Colonic mucosa (tissue), 4 donors: ENCODE results near the gene ANKRD17. TPM values are rescaled to one million over a fixed set of nuclear protein-coding genes. Genes with fewer than 3 reads are reported as not detected.
"Not testable (repeated sequence)": the region's sequence is repeated elsewhere in the genome, so short reads cannot be mapped to it uniquely, and the experiment has no call there.

Experiments used
- DNase-seq: peaks from one replicate; pipeline ENCODE4 v3.0.0-alpha.2; 2020
- H3K27ac ChIP-seq: fragments of 200-600 bp; one replicate; pipeline ENCODE4 v1.8.0; 2021
- H3K27me3 ChIP-seq: fragments of 200-600 bp; one replicate; pipeline ENCODE4 v1.8.0; 2021
- H3K36me3 ChIP-seq: fragments of 200-600 bp; one replicate; pipeline ENCODE4 v1.8.0; 2021
- H3K4me1 ChIP-seq: fragments of 200-600 bp; one replicate; pipeline ENCODE4 v1.8.0; 2021; ENCODE audit warnings: mild to moderate bottlenecking
- H3K4me3 ChIP-seq: fragments of 200-600 bp; one replicate; pipeline ENCODE4 v1.8.0; 2021
- H3K9ac ChIP-seq, 2 donors: one replicate each; pipeline ENCODE4 v1.7.0; 2013; ENCODE audit warnings: control low read depth in 2 of 2, low read depth in 2 of 2, low read length in 2 of 2
- H3K9me3 ChIP-seq: fragments of 200-600 bp; one replicate; pipeline ENCODE4 v1.8.0; 2021
- intact Hi-C: fragments of 100-400 bp; cut with DNase I; formaldehyde crosslinking; loops from one replicate; pipeline ENCODE4 v1.14.1; 2022
- total RNA-seq, 2 donors: library from RNA; stranded (reverse); fragmentation: NEBNext Ultra II Directional in 1 of 2; extraction: Animal tissue kit (Norgen Biotek cat#: 25700) in 1 of 2; gene quantifications; one replicate each; pipeline ENCODE4 v1.2.1, GENCODE V29; 2021
- TF ChIP-seq, protein P1 (sequence below): fragments of 200-600 bp; IDR thresholded peaks from one replicate; pipeline ENCODE4 v1.8.0; 2022; ENCODE audit warnings: antibody characterized with exemption, mild to moderate bottlenecking
- donor health status: healthy.
- donor health status: DM: no; HTN: no; CAD: no.
- donor health status: DM: no; HTN: no; CAD: no.

Gene ANKRD17
- total RNA-seq: 10 to 100 TPM; 51.5 to 59.2 TPM

DNA sequence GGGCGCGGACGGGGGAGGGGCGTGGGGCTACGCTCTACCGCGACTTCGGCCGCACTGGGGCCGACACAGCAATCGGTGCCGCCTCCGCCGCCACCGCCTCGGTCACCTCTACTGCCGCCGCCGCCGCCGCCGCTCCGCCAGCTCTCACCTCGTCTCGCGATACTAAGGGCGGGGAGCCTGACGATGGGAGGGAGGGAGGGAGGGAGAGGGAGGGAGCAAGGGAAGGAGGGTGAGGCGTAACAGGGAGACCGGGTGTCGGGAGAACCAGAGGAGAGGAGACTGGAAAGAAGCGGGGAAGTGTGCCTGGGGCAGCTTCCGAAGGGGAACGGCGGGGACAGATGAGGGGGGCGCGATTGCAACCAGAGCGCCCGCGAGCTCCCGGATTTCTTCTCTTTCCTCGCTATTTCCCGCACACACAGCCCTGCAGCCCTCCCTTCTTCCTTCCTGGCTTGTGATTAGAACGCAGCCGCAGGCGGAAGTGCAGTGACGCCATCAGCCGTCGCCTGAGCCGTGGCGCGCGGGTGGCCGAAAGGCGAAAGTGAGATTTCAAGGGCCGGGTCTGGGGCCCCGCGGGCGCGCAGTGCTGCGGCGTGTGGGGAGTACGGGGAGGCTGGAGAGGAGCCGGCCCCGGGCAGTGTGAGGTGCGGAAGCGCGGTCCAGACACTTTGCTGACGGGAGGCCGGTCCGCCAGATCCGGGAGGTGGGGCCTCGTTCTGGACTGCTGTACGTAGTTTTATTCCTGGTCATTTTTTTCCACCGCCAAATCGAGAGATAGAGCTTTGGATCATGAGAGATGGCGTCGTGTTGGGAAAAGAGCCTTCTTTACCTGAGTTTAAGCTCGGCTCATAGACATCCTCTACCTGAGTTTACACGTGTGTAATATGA is at the start of gene ANKRD17:
ANKRD17 (minus strand) TSS at position 113 of the 885 bp plus-strand sequence. CDS start 130 bp downstream, outside the sequence.
- Histone ChIP-seq H3K9ac (peak within 1 kb of the TSS; percentile 87 to 94), H3K4me3 (peak within 1 kb of the TSS; percentile 71), H3K36me3 (no peaks in the 10 kb centered on the region), H3K4me1 (peaks cover 4% of the 10 kb centered on the region), H3K27me3 (no peaks in the 10 kb centered on the region), H3K9me3 (no peaks in the 10 kb centered on the region), H3K27ac (peak within 1 kb of the TSS; percentile 98)
- TF ChIP-seq, protein P1, sequence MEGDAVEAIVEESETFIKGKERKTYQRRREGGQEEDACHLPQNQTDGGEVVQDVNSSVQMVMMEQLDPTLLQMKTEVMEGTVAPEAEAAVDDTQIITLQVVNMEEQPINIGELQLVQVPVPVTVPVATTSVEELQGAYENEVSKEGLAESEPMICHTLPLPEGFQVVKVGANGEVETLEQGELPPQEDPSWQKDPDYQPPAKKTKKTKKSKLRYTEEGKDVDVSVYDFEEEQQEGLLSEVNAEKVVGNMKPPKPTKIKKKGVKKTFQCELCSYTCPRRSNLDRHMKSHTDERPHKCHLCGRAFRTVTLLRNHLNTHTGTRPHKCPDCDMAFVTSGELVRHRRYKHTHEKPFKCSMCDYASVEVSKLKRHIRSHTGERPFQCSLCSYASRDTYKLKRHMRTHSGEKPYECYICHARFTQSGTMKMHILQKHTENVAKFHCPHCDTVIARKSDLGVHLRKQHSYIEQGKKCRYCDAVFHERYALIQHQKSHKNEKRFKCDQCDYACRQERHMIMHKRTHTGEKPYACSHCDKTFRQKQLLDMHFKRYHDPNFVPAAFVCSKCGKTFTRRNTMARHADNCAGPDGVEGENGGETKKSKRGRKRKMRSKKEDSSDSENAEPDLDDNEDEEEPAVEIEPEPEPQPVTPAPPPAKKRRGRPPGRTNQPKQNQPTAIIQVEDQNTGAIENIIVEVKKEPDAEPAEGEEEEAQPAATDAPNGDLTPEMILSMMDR: no peak
- DNase-seq: peak; percentile 94
- intact Hi-C loops: loop anchor here (2.0 to 10.0 kb wide), 2 partner anchors 114 to 190 kb away; partner anchors contain the start of gene COX18

GRCh38 chr4:73308286-73308685 is 49.7 kb upstream of the ANKRD17 start:
- no peak for DNase-seq
- TF ChIP-seq, protein P1: no peak
- no peak overlapping the region for H3K9ac ChIP-seq

GRCh38 chr4:73303711-73304110 is 45.1 kb upstream of the ANKRD17 start:
- no peak overlapping the region for H3K27ac ChIP-seq
- intact Hi-C loops: no loop called here
- TF ChIP-seq, protein P1: no peak
- H3K36me3 ChIP-seq: no peaks in the 10 kb centered on the region
- H3K4me3 ChIP-seq: no peak overlapping the region
- no peak for DNase-seq
- no peaks in the 10 kb centered on the region for H3K9me3 ChIP-seq
- H3K4me1 ChIP-seq: no peaks in the 10 kb centered on the region
- no peak overlapping the region for H3K9ac ChIP-seq
- H3K27me3 ChIP-seq: no peaks in the 10 kb centered on the region

More at GRCh38 chr4:73308286-73308685, 49.7 kb upstream of the ANKRD17 start:
- intact Hi-C loops: no loop called here
- Histone ChIP-seq H3K36me3 (no peaks in the 10 kb centered on the region), H3K27ac (no peak overlapping the region), H3K4me3 (no peak overlapping the region), H3K4me1 (no peaks in the 10 kb centered on the region), H3K9me3 (no peaks in the 10 kb centered on the region), H3K27me3 (no peaks in the 10 kb centered on the region)

DNA sequence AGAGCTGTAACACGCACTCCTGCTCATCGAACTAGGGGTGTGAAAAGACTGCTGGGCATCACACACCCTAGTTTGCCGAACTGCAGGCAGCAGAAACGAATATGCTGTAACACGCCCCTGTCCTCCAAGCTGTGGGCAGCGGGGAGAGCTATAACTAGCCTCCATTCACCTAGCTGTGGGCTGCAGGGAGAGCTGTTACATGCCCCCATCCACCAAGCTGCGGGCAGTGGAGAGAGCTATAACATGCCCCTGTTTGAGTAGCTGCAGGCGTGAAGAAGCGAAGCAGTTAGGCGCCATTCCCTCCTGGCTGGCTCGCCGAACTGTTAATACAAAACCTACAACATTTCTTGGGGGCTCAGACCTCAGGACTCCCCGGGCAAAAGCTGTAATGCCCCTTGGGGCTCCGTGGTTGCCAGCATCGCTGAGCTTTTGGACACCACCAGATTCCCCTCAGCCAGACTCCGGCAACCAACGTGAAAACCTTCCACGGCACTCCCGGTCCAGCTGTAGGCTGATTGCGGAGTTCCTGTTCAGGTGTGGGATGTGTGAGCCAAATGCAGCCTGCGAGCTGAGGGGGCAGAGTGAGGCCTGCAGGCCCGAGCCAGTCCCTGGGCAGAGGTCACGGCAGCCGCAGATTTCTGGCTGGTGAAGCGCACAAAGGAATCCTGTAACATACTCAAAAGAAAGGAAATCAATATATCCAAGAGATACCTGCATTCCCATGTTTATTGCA is 41.1 kb upstream of the ANKRD17 start:
- no peak overlapping the region for H3K27ac ChIP-seq
- H3K4me3 ChIP-seq: no peak overlapping the region
- DNase-seq: no peak
- no peaks in the 10 kb centered on the region for H3K4me1 ChIP-seq
- H3K9me3 ChIP-seq: no peaks in the 10 kb centered on the region
- TF ChIP-seq, protein P1: no peak
- no peak overlapping the region for H3K9ac ChIP-seq
- no peaks in the 10 kb centered on the region for H3K36me3 ChIP-seq
- intact Hi-C loops: no loop called here
- H3K27me3 ChIP-seq: no peaks in the 10 kb centered on the region

GRCh38 chr4:73292661-73293060 is 34.1 kb upstream of the ANKRD17 start:
- intact Hi-C loops, H3K9ac ChIP-seq, H3K9me3 ChIP-seq, H3K4me3 ChIP-seq, H3K27me3 ChIP-seq, H3K36me3 ChIP-seq, H3K27ac ChIP-seq, DNase-seq, H3K4me1 ChIP-seq: not testable (repeated sequence)
